Kidney epithelial cell (primary cell): ENCODE measurements around the gene MBOAT2. TPM values are rescaled to one million over a fixed set of nuclear protein-coding genes. Genes with fewer than 3 reads are reported as not detected.

ENCODE experiments used
- DNase-seq: peaks from one replicate; pipeline ENCODE4 v3.0.0-alpha.2; 2010; ENCODE audit warnings: low read depth
- H3K27me3 ChIP-seq: 2 replicates; pipeline ENCODE4 v1.6.0; 2011; ENCODE audit warnings: low read length; ENCODE audit not compliant: control insufficient read depth, insufficient read depth
- H3K36me3 ChIP-seq: 2 replicates; pipeline ENCODE4 v1.5.1; 2011; ENCODE audit warnings: low read length; ENCODE audit not compliant: control insufficient read depth, insufficient read depth
- H3K4me3 ChIP-seq: 2 replicates; pipeline ENCODE4 v1.5.1; 2011; ENCODE audit warnings: low read depth, mild to moderate bottlenecking, control low read depth, low read length
- CTCF ChIP-seq: IDR thresholded peaks from 2 replicates; pipeline ENCODE4 v1.5.1; 2011; ENCODE audit warnings: mild to moderate bottlenecking, moderate library complexity, low read length, control low read depth, inconsistent platforms; ENCODE audit not compliant: insufficient read depth, poor library complexity, severe bottlenecking
- total RNA-seq: library from RNA; depleted of rRNA; stranded (reverse); fragments of >200 nt; gene quantifications from 2 replicates; pipeline ENCODE4 v1.2.3, GENCODE V29; 2015

Gene MBOAT2
- total RNA-seq, 1 donor from 2014 or later, result 32.2 TPM

DNA sequence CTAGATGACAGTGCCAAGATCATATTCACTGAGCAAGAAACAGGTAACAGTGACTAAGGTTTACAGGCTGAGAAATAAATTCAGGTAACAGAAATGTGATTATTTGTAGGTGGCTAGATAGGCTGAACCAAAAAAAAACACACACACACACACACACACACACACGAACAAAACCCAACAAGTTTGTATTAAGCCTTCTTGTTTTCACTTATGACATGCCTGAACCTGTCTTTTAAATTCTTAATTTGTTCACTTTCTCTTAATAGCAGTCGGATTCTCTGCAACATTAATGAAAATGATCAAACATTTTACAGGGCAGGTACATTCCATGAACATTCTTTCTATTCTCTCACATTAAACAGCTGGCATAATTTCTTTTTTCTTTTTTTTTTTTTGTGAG lies 147.3 kb downstream of the MBOAT2 start:
- DNase-seq, result no peak
- H3K36me3 ChIP-seq, result no peaks in the 10 kb centered on the region
- TF ChIP-seq CTCF, result no peak

GRCh38 chr2:8855010-8855409 lies 148.5 kb downstream of the MBOAT2 start:
- H3K36me3 ChIP-seq, result no peaks in the 10 kb centered on the region
- no peak for TF ChIP-seq CTCF
- no peak overlapping the region for H3K4me3 ChIP-seq
- H3K27me3 ChIP-seq, result no peaks in the 10 kb centered on the region
- no peak for DNase-seq

More for the DNA sequence above, 147.3 kb downstream of the MBOAT2 start:
- no peaks in the 10 kb centered on the region for H3K27me3 ChIP-seq
- H3K4me3 ChIP-seq, result no peak overlapping the region

GRCh38 chr2:8853426-8853825 lies 150.1 kb downstream of the MBOAT2 start:
- no peaks in the 10 kb centered on the region for H3K27me3 ChIP-seq
- no peak for DNase-seq
- H3K36me3 ChIP-seq, result no peaks in the 10 kb centered on the region
- TF ChIP-seq CTCF, result no peak
- no peak overlapping the region for H3K4me3 ChIP-seq

DNA sequence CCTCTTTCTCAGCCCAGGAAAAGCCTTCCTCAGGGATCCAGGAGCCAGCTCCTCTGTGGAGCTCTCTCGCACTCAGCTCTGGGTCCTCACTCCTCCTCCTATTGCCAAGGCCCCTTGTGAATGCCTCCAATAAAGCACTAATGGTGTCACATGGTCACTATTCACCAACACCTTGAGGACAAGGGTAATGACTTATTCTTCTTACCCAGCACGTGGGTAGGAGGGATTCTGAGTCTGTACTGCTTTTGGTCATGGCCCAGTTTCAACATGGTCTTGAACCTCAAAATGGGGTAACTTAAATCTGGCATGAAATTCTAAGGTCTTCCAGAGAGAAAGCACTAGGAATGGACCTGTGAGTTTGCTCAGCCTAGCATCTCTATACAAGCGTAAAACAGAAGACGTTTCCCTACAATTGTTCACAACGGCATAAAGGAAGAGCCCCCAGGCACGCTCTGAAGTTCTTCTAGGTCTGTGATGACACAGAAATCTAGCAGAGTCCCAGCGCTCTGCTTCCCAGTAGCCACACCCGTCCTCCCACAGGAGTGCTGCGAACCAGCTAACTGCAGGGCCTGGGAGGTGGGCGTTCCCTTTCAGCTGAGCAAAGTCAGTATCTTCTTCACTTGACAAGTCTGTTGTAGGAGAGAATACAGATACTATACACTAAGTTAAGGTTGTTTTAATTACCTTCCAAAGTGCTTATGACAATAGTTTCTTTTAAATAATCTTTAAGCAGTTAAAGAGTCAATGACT lies 151.5 kb downstream of the MBOAT2 start:
- DNase-seq, result no peak
- TF ChIP-seq CTCF, result no peak
- Histone ChIP-seq H3K36me3 (no peaks in the 10 kb centered on the region), H3K27me3 (no peaks in the 10 kb centered on the region), H3K4me3 (no peak overlapping the region)

DNA sequence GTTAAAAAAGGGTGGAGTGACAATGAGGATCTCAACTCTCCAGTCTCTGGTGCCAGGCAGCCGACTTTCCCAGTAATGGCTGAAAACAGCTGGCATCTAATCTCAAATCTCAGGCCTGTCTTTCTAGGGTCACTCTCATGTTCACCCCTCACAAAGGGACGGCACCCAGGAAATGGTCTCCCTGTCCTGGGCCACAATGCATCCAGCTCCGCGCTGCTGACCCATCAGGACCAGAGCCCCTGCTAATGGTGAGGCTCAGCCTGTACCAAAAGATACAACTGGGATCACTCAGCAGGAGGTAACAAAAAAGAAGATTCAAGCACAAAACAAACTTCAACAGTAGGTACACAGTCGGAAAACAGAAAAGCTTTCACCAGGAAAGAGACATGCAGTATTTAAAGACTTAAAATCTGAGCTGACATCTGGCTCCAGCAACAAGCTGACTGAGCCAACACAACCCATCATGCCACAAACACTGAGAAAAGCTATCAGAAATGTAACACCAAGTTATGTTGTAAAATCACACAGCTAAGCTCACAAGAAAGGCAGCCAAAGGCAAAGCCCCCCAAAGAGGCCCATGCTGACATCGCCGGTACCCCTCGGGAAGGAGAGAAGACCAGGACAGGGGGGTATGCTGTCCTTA lies 152.5 kb downstream of the MBOAT2 start:
- Histone ChIP-seq H3K36me3 (no peaks in the 10 kb centered on the region), H3K4me3 (no peak overlapping the region), H3K27me3 (no peaks in the 10 kb centered on the region)
- DNase-seq, result no peak
- no peak for TF ChIP-seq CTCF
